HUDEP-2 (cell line): ENCODE measurements around the gene BPI.
"Not testable (repeated sequence)": the region's sequence is repeated elsewhere in the genome, so short reads cannot be mapped to it uniquely, and the experiment has no call there.

ENCODE experiments used
- DNase-seq, 76 experiments: peaks; one replicate each; lab custom pipeline; 2025; ENCODE audit not compliant: unreplicated experiment in 76 of 76; lab: John Stamatoyannopoulos, UW

The BPI gene

DNA sequence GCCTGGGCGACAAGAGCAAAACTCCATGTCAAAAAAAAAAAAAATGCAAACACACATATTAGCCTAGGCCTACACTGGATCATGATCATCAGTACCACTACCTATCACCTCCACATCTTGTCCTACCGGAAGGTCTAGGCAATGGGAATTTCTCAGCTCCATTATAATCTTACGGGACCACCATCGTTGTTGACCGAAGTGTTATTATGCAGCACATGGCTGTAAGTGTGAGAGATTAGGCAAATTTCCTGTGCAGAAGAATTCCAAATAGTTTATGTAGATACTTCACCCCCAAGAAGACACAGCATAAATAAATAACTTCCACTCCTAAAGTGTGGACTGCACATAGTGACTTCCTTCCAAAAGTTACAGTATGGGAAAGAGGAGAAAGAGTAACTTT lies 26.7 kb upstream of the BPI start:
- DNase-seq, result no peak

DNA sequence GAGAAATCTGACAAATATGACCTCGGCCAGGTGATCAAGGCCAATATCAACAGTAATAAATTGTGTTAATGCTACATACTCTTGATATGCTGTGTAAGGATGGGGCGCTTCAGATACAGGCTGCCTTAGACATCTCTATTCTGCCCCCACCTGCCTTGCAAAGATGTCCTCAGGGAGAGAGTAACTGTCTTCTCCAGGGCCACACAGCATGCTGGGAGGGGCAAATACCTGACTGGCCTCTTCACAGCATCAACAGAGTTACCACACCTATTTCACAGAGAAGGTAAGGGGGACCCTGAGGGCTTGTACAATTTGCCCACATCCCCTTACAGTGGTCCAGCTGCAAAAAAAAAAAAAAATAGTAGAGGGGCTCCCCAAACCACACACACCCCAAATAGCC lies 26.3 kb upstream of the BPI start:
- DNase-seq, result no peak

DNA sequence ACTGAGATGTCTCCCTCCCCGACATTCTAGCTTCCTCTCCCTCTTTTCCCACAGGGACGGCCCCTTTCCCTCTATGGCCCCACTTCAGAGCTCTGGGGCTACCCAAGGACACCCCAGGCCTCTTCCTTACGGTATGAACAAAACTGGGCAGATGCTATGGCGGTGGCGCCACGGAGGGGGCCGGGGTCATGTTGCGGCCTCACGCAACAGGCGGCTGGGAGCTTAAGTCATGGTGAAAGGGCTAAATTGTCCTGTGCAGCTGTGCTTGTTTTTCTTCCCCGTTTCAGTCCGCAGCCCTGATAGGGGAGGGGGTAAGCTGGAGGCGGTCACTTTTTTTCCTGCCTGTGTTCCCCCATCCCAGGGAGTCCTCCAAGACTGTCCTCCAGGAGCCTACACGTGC lies 25.8 kb upstream of the BPI start:
- no peak for DNase-seq

DNA sequence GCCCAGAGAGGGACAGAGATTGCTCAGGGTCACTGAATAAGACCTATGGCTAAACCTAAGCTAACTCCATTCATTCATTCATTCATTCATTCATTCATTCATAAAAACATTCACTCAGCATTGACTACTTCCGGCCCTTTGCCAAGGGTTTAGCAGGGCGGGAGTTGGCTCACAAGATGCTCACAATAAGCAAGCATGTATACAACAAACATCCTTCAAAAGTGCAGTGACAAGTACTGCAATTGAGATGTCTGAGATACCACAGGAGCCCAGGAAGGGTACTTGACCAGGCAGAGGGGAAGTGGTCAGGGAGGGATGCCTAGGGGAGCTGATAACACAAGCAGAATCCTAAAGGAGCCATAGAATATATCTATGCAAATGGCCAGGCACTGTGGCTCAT lies 25.2 kb upstream of the BPI start:
- no peak for DNase-seq

DNA sequence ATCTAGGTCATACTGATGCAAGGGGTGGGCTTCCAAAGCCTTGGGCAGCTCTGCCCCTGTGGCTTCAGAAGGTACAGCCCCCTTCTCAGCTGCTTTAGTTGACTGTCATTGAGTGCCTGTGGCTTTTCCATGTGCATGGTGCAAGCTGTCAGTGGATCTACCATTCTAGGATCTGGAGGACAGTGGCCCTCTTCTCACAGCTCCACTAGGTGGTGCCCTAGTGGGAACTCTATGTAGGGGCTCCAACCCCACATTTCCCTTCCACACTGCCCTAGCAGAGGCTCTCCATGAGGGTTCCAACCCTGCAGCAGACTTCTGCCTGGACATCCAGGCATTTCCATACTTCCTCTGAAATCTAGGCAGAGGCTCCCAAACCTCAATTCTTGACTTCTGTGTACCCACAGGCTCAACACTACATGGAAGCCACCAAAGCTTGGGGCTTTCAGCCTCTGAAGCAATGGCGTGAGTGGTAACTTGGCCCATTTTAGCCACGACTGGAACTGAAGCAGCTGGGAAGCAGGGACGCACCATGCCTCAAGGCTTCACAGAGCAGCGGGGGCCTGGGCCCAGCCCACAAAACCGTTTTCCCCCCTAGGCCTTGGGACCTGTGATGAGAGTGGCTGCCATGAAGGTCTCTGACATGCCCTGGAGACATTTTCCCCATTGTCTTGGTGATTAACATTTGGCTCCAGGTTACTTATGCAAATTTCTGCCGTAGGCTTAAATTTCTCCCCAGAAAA lies 22.6 kb upstream of the BPI start:
- peak in 2 of 76 experiments; percentile 1 for DNase-seq

DNA sequence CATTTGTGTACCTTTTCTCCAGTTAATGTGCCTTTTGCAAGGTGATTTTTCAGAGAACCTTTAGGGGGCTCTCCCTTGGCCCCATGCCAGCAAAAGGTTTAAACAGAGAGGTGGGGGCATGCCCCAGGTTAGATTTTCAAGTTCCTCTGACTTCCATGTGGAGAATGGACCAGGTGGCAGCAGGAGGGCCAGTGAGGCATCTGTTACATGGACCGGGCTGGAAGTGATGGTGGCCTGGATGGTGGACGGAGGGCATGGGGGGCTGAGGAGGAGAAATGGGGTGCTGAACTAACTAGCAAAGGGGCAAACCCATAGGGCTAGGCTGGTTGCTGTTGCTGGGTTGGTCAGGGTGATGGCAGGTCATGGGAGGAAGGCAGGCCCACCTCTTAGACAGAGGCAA lies 20.7 kb upstream of the BPI start:
- DNase-seq, result no peak

DNA sequence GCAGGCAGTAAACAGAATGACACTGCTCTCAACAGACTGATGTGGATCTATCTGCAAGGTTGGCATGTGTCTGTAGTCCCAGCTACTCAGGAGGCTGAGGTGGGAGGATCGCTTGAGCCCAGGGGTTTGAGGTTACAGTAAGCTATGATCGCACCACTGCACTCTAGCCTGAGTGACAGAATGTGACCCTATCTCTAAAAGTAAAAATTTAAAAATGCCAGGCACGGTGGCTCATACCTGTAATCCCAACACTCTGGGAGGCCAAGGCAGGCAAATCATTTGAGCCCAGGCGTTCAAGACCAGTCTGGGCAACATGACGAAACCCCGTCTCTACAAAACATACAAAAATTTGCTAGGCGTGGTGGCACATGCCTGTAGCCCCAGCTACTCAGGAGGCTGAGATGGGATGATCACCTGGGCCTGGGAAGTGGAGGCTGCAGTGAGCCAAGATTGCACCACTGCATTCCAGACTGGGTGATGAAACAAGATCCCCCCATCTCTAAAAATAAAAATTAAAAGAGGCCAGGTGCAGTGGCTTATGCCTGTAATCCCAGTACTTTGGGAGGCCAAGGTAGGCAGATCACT lies 19.8 kb upstream of the BPI start:
- DNase-seq, result not testable (repeated sequence)

DNA sequence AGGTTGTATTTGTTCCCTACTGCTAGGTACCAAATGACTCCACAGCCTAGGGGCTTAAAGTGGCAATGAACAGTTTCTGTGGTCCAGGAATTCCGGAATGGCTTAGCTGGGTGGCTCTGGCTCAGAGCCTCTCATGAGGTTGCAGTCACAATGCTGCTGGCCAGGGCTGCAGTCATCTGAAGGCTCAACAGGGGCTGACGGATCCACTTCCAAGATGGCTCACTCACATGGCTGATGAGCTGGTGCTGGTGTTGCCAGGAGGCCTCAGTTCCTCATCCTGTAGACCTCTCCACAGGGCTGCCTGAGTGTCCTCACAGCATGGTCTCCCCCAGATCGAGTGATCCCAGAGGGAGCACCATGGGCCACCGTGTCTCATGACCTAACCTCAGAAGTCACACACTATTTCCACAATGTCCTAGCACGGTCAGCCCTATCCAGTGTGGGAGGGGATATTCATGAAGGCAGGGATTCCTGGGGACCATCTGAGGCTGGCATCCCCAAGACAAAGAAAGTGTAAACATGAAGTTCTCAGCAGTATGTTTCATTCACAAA lies 19.0 kb upstream of the BPI start:
- no peak for DNase-seq

DNA sequence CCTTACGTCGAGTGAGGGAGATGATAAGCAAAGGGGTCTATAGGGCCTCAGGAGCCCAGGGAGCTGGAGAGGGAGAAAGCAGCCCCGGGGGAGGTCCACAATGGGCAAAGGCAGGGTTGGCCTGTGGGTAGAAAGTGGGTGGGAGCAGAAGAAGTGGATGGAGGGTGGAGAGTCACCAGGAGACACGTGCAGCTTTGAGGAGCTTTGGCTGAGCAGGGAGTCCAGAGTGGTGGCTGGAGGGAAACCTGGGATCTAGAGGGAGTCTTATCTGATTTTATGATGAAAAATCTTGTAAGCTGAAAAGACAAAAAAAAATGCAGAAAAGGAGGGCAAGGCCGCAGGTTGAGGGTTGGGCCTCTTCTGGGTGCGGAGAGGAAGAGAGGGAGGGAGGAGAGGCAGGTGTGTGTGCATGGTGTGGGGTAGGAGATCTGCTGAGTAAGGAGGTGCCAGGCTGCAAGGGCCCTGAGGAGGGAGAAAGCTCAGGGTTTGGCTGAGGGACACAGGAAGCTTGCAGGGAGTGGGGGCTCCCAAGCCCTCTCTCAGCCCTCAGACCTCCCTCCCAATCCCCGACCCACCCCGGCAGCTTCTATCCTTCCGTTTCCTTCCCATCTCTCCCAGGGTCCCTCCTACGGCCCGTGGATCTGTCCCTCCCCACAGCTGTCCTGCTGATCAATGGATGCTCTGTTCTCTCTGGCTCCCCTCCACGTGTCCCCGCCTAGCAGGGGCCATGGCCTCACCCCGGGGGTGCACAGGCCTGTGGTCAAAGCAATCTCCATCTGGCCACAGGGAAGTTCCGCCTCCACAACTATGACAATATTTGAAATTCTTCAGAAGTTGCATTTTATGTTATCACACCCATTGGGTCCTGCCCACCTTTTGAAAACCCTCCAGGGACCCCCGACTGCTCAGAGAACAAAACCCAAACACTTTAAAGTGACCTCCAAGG lies 17.1 kb upstream of the BPI start:
- DNase-seq, result no peak

DNA sequence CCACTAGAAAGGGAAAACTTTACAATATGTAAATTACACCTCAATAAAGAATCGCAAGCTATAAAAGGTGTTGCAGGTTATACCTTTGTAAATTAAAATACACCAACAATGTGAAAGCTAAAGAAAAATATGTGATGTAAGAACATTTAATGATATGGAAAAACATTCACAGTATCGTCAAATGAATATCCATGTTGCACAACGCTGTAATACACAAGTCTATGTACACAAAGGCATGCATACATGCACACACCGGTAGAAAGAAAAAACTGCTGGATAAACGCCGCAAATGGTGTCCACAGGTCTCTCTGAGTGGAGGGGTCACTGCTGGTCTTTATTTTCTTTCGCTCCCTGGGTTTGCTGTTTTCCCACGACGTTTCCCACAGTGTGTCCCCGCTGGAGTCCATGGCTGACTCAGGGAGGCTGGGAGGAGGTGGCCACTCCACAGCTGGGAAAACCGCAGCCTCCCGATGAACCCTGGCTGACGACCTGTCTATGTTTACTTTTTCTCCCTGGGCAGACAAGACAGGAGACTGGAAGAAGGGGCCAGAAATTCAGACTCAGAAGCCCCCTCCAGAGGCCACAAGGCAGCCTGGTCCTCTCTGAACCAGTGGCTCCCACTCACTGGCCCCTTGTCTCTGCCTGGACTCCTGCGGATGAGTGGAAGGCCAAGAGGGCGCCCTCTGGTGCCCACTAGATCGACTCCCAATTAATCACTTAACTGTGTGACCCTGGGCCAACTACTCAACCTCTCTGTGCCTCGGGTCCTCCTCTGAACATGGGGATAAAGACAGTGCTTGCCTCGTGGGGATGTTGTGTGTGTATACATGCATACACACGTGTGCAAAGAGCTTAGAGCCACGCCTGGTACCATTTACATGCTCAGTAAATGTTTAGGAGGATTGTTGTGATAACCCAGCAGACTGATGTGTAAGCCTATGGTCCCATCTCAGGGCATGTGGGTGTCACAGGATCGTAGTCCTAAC lies 12.8 kb upstream of the BPI start:
- peak in 6 of 76 experiments; percentile 1 to 17 (median 10) for DNase-seq

DNA sequence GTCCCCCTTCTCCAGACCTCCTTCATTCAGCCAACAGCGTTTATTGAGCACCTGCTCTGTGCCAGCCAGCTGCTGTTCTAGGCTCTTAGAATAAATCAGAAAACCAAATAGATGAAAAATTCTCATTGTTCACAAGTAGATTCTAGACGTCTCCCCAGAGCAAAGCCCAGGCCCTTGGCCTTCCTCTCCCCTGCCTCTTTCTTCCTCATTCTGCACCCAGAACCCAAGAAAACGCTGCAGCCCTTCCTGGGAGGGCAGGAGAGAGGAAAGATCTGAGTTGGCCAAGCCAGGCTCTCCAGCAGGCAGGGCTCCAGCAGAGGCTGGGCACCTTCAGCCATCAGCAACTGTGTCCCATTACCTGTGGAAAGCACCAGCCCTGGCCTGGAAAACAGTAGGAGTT lies 12.0 kb upstream of the BPI start:
- no peak for DNase-seq

DNA sequence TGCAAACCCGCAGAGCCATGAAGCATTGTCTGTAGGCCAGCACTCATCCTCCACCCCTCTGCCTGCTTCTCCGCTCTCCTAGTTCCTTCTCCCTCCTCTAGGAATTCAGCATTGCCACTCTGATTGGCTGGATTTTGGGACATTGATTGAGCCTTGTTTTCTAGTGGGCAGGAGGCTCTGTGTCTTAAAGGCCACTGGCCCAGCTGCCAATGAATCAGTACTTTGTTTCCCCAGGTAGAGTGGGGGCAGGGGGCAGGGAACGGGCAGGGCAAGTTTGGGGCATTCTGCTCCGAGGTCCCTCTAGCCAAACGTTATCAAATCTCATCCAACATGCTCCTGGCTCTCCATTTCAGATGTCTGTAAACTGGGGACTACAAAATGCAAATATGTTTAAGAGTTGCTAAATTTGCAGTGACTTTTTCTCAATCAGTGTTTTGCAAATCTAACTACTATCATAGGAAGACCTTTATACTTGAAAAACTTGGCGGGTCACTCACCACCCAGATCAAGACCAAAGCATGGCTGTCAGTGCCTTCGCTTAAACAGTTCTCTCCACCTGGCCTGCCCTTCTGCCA lies 10.4 kb upstream of the BPI start:
- DNase-seq, result no peak

DNA sequence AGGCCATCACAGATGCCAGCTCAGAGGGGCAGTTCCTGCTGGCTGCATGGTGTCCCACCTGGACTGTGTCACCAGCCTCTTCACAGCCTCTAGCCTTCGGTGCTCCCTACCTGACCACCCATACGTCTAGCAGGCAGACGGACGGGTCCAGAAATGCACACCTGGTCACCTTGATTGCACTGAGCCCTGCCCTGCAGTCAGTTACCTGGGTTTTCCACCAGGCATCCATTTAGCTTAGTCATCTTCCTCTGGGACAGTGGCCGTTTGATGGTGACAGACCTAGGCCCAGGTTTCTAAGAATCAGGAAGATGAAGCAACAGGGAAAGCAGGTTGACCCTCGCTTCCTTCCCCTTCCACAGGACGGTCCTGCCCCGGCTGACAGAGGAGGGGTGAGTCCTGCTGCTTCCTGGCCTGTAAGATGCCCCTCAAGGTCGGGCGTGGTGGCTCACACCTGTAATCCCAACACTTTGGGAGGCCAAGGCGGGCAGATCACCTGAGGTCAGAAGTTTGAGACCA lies 9.8 kb upstream of the BPI start:
- DNase-seq, result no peak

DNA sequence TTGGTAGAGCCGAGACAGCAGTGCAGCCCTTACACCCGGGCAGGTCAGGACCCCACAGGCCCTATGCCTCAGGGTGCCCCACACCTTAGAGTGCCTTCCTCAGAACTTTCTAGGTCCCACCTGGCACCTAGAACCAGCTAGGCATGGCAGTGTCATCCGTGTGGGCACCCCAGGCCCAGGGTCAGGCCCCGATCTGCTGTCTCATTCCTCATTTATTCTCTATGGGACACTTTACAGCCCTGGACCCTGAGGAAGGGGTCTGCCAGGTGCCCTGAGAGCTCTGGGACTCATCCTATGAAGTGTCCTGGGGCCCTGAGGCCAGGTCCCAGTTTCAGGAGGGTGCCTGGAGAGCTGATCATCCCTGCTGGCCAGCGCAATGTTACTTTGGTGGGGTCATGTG lies 8.1 kb upstream of the BPI start:
- no peak for DNase-seq

DNA sequence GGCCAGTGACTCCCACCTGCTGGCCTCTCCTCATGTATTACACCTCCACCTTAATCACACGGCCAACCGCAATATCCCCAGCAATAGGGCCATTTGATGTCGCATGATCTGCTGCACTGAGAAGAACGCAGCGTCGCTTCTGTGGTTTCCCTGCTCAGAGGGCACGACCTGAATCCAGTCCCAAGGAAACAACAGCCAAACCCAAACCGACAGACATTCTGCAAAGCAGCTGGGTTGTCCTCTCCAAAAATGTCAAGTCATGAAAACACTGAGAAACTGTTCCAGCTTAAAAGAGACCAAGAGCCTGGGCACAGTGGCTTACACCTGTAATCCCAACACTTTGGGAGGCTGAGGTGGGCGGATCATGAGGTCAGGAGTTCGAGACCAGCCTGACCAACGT lies 7.5 kb upstream of the BPI start:
- DNase-seq, result no peak

DNA sequence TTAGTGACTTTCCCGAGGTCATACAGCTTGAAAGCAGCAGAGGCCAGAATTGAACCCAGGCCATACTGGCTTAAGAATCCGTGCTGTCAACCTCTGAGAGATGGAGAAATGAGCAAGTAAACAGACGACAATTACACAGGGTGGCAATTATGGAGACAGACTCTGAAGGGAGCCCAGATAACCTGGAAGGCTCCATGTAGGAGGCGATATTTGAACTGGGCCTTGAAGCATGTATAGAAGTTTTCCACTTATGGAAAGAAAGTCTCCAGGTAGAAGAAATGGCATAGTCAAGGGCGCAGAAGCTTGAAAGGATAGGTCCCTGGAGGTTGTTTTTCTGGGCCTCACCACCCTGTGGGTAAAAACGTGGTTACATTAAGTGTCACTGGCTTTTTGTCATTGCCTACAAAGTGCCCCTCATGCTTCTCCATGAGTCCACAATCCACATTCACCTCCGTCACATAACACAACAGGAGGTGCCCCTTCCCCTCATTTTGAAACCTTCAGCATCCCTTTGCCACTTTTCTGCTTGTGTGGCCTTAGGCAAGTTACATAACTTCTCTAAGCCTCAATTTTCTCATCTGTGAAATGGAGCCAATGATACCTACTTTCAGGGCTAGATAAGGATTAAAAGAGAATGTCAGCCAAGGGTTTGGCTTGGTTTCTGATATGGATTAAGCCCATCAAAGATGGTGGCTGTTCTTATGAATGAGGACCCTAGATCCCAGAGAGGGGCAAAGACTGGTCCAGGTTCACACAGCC lies 5.9 kb upstream of the BPI start:
- no peak for DNase-seq

DNA sequence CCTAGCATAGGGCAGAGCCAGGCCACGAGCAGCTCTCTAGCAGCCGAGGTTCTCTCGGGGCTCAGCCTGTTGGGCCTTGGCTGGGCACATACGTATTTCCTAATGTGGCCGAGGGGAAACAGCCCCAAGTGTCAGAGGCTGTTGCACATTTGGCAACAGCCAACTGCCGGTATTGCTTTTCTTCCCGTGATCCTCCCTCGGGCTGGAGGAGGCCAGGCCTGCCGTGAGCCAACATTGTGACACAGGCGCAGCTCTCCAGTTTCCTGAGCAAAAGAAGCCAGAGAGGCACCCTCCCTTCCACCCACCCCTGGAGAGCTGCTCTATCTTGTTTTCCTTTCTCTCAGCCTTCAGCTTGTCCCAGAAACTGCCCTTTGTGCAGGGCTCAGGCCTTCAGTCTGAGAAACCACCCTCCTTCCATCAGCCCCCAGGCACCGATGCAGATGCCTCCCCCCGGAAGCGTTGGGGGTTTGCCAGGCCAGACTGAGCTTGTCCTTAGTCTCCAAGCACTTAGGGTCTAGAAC lies 5.1 kb upstream of the BPI start:
- DNase-seq, result no peak

DNA sequence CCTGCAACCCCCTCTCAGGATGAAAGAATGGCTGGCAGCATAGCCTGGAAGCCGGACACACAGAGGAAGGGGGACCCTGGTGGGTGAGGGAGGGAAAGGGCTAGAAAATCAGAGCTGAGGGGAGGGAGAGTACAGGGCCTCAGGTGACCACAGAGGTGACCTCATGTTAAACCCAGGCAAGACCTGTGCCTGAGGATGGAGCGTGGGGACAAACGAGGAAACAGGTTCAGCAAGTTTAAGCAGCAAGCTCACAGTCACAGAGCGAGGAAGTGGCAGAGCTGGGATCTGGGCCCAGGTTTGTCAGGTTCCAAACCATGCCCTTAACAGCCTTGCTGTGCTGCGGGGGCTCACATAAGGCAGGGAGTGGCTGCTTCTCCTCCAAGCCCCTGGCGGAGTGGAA lies 4.0 kb upstream of the BPI start:
- DNase-seq, result no peak

DNA sequence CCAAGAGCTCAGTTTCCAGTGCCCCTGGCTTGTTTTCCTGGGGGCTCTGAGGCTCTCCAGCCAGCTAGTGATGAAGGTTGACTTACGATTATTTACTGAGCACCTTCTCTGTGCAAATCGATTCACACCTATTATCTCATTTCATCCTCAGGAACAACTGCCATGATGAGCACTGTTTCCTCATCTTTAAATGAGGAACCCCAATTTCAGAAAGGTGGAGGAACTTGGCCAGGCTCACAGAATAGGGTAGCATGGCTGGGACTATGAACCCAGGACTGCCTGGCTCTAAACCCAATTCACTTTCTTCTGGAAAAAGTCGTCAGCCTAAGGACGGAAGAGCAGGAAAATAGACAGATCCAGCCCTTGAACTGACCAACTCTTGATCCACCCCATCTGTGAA lies 3.5 kb upstream of the BPI start:
- DNase-seq, result no peak
